COR-L47 (cell line): Measurements from ENCODE around the gene NOP56.
"Not testable (repeated sequence)": the region's sequence is repeated elsewhere in the genome, so short reads cannot be mapped to it uniquely, and the experiment has no call there.

Experiments
- DNase-seq: peaks from one replicate; lab custom pipeline; 2025; lab: John Stamatoyannopoulos, UW

Gene NOP56

GRCh38 chr20:2640899-2641298 is 11.5 kb upstream of the NOP56 start:
- DNase-seq = no peak

GRCh38 chr20:2643708-2644107 is 8.7 kb upstream of the NOP56 start:
- DNase-seq = no peak

DNA sequence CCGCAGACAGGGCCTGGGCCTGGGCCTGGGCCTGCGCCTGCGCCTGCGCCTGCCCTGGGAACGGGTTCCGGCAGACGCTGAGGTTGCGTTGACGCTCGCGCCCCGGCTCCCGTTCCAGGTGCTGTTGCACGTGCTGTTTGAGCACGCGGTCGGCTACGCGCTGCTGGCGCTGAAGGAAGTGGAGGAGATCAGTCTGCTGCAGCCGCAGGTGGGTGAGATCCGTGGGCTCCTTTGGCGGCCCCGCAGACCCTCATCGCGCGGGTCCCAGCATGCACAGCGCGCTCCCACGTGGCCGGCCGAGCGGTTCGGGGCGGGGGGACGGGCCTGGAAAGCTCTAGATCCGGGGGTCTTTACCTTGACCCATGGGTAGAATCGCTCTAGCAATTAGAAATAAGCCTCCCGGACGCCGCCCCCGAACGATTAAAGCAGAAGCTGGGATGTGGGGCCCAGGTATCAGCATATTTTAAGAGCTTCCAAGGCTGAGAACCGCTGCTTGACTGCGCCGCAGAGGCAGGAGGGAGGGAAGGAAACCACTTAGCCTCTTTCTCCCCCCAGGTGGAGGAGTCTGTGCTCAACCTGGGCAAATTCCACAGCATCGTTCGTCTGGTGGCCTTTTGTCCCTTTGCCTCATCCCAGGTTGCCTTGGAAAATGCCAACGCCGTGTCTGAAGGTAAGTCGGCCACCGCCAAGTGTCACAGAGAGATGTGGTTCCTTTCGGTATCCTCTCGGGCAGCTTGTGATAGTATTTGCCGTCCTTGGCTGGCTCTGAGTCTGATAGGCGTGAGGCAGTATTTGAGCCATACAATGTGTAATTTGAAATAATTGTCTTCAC is 508 bp downstream of the NOP56 start:
- peak; percentile 20 for DNase-seq

- DNase-seq = no peak
These were observed 1.3 kb downstream of the NOP56 start for GRCh38 chr20:2653556-2654383.

- no peak for DNase-seq
These were observed 2.0 kb downstream of the NOP56 start for GRCh38 chr20:2654384-2654822.

- DNase-seq = no peak
These were observed 2.4 kb downstream of the NOP56 start for GRCh38 chr20:2654831-2655230.

DNA sequence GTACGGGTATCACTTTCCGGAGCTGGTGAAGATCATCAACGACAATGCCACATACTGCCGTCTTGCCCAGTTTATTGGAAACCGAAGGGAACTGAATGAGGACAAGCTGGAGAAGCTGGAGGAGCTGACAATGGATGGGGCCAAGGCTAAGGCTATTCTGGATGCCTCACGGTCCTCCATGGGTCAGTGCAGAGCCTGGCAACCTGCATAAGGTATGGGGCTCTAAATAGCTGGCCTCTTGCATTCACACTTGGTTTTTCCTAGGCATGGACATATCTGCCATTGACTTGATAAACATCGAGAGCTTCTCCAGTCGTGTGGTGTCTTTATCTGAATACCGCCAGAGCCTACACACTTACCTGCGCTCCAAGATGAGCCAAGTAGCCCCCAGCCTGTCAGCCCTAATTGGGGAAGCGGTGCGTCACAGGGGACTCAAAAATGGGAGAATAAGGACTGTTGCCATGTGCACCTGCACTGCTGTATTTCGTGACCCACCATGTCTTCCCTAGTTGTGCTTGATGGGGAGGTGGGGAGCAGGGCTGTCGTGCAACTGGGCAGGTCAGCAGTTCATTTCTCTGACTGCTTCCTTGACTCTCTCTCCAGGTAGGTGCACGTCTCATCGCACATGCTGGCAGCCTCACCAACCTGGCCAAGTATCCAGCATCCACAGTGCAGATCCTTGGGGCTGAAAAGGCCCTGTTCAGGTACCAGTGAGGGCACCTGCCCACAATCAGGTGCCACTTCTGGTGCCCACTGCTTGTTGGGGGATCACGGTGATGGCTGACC is 3.1 kb downstream of the NOP56 start:
- DNase-seq = no peak

DNA sequence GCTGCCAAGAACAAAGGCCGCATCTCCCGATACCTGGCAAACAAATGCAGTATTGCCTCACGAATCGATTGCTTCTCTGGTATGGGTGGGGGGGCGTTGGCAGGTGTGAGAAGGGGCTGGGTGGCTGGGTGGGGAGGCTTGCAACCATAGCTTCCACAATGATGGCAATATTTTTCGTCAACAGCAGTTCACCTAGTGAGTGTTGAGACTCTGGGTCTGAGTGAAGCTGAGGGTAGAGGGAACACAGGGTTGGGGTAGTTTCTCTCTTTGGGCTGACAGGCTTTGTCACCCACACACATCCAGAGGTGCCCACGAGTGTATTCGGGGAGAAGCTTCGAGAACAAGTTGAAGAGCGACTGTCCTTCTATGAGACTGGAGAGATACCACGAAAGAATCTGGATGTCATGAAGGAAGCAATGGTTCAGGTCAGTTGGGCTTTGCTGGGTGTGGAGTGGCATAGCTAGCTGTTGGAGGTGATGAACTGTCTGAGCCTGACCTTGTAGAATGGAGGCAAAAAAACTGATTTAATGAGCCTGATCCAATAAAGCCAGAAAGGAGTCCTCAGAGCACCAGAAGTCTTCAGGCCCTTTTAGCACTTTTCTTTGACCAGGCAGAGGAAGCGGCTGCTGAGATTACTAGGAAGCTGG is 4.2 kb downstream of the NOP56 start:
- DNase-seq = no peak

DNA sequence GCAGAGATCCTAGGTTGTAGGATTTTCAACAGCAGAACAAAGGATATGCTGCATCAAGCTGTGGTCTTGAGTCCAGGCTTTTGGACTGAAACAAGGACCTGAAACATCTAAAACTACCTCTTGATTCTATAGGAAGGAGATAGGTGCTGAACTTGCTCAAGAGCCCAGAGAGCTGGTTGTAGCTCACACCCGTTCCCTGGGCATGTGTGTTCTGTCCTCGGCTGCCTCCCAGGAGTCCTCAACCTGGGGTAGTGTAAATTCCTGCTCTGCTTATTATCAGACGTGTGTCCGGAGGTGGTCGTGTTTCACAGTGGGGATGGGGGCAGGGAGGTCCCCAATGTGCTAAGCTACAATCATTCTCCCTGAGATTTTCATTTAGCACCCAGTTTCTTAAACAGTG is 4.8 kb downstream of the NOP56 start:
- no peak for DNase-seq

GRCh38 chr20:2657674-2658073 is 5.2 kb downstream of the NOP56 start:
- no peak for DNase-seq

- DNase-seq = no peak
These were observed 6.3 kb downstream of the NOP56 start for GRCh38 chr20:2658414-2659354.

- DNase-seq = no peak
These were observed 7.1 kb downstream of the NOP56 start for GRCh38 chr20:2659547-2659946.

GRCh38 chr20:2663364-2663886 is 11.0 kb downstream of the NOP56 start:
- no peak for DNase-seq

DNA sequence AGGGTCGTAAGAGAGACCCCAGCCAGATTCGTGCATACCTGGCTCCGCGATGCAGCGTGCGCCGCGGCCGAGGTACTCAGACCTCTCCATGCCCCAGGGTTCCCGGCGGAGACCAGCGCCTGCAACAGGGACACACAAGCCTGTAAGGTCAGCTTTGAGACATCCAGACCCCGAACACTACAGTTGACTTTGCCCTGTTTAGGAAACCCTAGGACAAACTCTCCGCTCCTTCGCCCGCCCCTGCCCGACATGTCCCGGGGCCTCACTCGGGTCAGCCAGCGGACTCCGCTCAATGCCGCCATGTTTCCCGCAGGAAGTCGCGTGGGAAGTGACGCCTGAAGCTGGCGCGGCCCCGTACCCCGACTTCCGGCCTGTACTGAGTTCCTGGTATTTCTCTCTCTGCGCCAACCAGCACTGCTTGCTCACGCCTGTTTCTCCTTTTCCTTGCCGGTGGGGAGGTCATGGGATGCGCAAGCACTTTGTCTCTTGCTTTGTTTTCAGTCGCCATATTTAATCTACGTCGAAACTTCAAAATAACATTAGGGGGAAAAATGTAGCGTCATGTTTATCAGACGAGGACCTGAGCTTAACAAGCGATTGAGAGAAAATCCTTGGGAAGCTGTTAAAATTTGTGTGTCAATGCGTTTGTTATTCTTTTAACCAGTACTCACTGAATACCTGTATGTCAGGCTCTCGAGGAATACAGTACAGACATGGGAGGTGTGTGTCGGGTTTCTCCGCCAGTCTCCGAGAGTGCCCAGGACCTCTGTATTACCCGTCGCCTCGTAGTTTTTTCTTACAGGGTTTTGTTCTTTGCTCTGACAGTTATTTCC is 11.7 kb downstream of the NOP56 start, which contains the start of gene IDH3B:
Gene IDH3B, minus strand, starts transcription at position 330 of the 833 bp plus-strand sequence. Its CDS starts 28 bp downstream, at position 302.
- DNase-seq = peak; percentile 87

DNA sequence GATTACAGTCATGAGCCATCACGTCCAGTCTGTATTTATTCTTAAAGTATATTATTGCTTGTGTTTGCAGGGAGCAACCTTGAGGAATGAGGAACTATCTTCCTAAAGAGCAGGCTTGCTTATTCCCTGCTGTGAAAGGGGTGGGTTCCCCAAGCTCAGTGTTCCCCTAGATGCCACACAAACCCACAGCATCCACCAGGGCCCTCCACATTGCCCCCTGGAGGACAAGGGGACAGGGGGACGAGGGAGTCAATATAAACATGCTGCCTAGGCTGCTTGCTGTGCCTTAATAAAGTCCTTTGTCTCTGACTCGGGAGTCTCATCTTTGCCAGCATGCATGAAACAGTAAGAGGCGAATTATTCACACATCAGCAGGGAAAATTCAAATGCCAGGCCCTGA is 19.5 kb downstream of the NOP56 start:
- DNase-seq = no peak

- DNase-seq = no peak
These were observed 20.0 kb downstream of the NOP56 start for GRCh38 chr20:2672446-2672845.

DNA sequence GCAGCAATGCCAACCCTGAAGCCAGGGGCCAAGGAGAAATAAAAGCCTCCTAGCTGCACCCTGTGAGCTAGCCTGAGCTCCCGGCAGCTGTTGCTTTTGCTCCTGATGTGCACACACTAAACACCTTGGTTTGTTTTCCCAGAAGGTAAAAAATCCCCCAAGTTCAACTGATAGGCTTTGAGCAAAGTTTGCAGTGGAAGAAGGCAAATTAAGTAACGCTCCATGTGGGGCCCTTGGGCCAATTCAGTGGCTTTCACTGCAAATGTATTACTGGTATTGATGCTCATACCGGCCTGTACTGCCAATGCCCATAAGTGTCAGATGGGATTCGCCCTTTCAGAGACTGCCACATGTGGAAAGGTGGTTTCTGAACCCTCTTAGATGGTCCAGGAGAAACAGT is 21.0 kb downstream of the NOP56 start:
- no peak for DNase-seq

DNA sequence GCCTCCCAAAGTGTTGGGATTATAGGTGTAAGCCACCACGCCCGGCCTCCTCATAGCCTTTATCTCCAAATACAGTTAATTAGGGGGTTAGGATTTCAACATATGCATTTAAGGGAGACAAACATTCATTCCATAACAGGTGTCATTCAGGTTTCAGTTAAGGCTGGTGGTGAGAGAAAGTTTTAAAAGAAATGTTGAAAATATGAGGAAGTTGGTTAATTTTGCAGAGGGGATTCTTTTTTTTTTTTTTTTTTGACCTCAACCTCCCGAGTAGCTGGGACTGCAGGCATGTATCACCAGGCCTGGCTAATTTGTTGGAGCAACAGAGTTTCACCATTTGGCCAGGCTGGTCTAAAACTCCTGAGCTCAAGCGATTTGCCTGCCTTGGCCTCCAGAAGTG is 27.6 kb downstream of the NOP56 start:
- DNase-seq = no peak

GRCh38 chr20:2682040-2682439 is 29.6 kb downstream of the NOP56 start:
- not testable (repeated sequence) for DNase-seq
